D721Med (cell line): ENCODE results near the gene CLEC17A.
"Not testable (repeated sequence)": the region's sequence is repeated elsewhere in the genome, so short reads cannot be mapped to it uniquely, and the experiment has no call there.

ENCODE experiments used
- DNase-seq: peaks from one replicate; pipeline ENCODE4 v3.0.0; 2011; ENCODE audit warnings: low spot score; ENCODE audit not compliant: insufficient read length
- FAIRE-seq: peaks from 2 replicates; lab custom pipeline; 2011; peaks lifted over from hg19 to GRCh38; lab: Jason Lieb, UNC
- TF ChIP-seq, protein P1 (sequence below): IDR thresholded peaks from 2 replicates; pipeline ENCODE4 v1.5.1; 2012; ENCODE audit warnings: mild to moderate bottlenecking, control low read depth; ENCODE audit not compliant: insufficient read depth; ENCODE audit errors: missing control alignments

Gene CLEC17A

DNA sequence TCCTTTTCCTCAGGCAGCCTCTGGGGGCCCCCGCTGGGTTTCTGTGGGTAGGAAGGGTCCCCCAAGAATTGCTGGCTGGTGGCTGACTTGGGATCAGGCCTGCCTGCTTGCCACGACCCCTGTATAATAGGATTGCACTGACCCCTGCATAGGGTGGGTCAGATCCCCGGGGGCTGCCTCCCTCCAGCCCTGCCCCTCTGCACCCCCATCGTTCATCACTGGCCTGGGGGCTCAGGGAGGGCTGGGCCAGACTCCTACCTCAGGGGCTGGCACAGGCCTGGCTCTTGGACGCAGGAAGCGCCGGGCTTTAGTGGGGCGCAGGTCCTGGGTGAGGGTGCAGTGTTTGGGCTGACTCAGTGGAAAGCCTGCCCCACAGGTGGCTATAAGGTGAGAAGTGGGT is 21.6 kb upstream of the CLEC17A start:
- no peak for FAIRE-seq
- TF ChIP-seq, protein P1, sequence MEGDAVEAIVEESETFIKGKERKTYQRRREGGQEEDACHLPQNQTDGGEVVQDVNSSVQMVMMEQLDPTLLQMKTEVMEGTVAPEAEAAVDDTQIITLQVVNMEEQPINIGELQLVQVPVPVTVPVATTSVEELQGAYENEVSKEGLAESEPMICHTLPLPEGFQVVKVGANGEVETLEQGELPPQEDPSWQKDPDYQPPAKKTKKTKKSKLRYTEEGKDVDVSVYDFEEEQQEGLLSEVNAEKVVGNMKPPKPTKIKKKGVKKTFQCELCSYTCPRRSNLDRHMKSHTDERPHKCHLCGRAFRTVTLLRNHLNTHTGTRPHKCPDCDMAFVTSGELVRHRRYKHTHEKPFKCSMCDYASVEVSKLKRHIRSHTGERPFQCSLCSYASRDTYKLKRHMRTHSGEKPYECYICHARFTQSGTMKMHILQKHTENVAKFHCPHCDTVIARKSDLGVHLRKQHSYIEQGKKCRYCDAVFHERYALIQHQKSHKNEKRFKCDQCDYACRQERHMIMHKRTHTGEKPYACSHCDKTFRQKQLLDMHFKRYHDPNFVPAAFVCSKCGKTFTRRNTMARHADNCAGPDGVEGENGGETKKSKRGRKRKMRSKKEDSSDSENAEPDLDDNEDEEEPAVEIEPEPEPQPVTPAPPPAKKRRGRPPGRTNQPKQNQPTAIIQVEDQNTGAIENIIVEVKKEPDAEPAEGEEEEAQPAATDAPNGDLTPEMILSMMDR: no peak
- DNase-seq: no peak

DNA sequence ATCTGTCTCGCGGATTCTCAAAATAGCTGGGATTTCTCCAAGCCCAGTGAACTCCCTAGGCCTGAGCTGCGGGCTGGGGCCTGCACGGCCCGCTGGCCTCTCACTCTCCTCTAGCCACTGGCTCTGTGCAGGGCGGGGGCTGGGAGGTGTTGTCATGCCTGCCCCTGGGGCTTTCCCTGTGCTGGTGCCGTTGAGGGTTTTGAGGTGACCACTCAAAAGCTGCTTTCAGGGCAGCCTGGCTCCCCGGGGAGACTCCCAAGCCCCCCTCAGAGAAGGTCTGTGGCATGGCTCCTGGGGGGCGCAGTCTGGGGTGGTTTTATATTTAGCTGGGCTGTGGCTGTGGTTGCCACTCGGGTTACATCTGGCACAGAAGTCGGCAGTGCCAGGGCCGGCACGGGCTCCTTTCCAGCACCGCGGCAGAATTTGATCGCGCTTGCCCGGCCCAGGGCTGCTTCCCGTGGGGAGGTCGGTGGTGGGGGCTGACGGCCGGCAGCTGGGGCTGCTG is 21.0 kb upstream of the CLEC17A start:
- no peak for DNase-seq
- TF ChIP-seq, protein P1: no peak
- FAIRE-seq: no peak

DNA sequence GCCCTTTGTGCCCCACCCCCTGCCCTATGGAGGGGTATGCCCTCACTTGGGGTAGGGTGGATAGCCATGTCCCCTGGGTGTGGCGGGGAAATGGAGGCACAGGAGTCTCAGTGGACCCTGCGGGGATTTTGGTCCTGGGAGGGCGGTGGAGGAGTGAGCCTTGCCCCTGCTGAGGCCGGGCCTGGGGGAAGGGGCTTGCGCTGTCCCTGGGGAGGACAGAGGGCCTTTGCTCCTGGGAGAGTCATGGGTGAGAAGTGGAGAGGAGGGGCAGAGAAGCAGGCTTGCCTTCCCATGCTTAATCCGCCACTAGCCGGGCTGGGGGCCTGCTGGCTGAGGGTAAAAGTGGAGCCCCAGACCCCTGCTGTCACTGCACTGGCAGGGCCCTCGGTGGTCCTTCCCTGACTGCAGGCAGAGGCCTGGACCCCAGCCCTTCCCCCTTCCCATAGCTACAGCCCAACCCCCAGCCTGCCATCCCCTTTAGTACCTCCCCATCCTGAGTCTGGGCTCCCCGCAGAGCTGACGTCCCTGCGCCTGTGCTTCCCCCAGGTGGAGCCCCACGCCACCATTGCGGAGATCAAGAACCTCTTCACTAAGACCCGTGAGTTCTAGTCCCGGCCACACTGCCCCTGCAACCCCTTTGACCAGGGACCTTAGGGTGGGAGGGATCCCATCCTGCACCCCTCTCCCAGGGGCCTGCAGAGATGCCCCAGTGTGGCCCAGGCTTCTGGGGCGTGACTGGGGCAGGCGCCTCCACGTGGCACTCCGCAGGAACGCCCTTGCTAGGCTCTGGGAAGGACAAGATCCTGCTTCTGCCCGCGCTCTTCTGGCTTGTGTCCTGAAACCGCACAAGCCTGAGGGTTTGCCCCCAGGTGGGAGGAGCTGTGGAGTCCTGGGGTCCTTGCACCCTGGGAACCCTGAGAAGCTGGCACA is 20.0 kb upstream of the CLEC17A start:
- DNase-seq (no peak), FAIRE-seq (no peak)
- TF ChIP-seq, protein P1: no peak

DNA sequence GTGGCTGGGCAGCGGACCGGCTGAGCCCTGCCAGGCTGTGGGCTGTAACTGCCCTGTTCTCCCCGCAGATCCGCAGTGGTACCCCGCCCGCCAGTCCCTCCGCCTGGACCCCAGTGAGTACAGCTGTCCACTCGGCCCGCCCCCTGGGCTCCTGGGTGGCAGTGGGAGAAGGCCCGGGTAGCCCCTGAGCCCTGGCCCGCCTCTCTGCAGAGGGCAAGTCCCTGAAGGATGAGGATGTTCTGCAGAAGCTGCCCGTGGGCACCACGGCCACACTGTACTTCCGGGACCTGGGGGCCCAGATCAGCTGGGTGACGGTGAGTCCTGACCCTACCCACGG is 19.3 kb upstream of the CLEC17A start:
- DNase-seq (no peak), FAIRE-seq (no peak)
- TF ChIP-seq, protein P1: no peak

DNA sequence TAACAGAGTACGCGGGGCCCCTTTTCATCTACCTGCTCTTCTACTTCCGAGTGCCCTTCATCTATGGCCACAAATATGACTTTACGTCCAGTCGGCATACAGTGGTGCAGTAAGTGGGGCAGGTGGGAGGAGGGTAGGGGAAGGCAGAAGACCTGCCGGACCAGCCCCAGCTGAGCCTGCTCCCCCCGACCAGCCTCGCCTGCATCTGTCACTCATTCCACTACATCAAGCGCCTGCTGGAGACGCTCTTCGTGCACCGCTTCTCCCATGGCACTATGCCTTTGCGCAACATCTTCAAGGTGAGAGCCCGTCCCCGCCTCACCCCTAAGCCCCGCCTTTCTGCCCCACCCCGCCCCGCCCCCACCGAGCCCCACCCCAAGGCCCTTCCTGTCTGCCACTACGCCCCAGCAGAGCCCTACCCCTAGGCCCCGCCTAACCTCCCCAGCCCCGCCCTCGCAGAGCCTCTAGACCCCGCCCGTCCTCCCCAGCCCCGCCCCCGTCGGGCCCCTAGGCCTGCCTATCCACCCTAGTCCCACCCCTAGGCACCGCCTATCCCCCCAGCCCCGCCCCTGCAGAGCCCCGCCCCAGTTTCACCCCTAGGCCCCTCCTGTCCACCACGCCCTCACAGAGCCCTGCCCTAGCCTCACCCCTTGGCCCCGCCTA is 18.8 kb upstream of the CLEC17A start:
- peak; percentile 44 for DNase-seq
- no peak for FAIRE-seq
- TF ChIP-seq, protein P1: no peak

DNA sequence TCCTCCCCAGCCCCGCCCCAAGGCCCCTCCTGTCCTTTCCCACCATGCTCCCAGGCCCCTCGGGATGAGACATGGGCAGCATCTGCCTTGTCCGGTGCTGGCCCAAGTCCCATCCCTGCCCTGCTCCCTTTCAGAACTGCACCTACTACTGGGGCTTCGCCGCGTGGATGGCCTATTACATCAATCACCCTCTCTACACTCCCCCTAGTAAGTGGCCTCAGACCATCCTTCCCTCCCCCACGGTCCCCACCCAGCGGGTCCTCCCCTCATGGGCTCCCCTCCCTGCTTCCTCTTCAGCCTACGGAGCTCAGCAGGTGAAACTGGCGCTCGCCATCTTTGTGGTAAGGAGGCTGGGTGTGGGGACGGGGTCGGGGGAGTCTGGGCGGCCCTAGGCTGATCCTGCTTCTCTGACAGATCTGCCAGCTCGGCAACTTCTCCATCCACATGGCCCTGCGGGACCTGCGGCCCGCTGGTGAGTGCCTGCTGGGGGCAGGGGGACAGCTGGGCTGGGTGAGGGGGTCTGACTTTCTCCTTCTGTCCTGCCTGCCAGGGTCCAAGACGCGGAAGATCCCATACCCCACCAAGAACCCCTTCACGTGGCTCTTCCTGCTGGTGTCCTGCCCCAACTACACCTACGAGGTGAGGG is 18.1 kb upstream of the CLEC17A start:
- not testable (repeated sequence) for FAIRE-seq, DNase-seq

DNA sequence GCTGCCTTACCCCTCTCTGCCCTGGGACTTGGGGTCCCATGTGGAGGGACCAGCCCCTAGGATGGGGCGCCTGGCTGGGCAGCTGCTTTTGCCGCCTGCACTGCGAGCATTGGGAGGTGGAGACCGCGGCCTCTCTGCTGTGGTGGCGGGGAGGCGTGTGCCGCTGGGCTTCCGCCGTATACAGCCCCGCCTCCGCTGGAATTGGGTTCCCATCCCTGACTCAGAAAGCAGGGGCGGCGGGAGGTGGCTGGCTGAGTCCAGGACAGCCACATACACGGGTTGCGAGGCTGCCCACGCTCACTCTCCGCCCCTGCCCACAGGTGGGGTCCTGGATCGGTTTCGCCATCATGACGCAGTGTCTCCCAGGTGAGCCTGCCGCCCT is 17.6 kb upstream of the CLEC17A start:
- DNase-seq: no peak
- TF ChIP-seq, protein P1: no peak
- FAIRE-seq: no peak
